ENCODE data around the gene ADH4. TPM values are rescaled to one million over a fixed set of nuclear protein-coding genes. Genes with fewer than 3 reads are reported as not detected.

Gene ADH4
- total and polyA plus RNA-seq, 10 of the 15 experiments (the other 5 are each of a cell fraction or from before 2014, with no cell fraction given), result not detected

DNA sequence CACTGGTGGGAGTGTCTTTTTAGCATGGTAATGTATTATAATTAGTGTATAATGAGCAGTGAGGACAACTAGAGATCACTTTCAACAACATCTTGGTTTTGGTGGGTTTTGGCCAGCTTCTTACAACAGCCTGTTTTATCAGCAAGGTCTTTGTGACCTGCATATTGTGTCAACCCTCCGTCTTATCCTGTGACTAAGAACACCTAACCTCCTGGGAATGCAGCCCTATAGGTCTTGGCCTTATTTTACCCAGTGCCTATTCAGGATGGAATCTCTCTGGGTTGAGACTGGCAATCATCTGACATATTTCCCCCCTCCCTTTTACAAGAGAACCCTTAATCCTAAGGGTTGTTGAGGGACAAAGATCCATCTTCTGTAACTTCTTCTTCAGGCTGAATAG lies 21.9 kb upstream of the ADH4 start (continued):
- no peak for TF ChIP-seq SUZ12 (IDR thresholded peaks at IDR 0.05; ENCODE audit: unreplicated experiment)
- TF ChIP-seq, protein P1, sequence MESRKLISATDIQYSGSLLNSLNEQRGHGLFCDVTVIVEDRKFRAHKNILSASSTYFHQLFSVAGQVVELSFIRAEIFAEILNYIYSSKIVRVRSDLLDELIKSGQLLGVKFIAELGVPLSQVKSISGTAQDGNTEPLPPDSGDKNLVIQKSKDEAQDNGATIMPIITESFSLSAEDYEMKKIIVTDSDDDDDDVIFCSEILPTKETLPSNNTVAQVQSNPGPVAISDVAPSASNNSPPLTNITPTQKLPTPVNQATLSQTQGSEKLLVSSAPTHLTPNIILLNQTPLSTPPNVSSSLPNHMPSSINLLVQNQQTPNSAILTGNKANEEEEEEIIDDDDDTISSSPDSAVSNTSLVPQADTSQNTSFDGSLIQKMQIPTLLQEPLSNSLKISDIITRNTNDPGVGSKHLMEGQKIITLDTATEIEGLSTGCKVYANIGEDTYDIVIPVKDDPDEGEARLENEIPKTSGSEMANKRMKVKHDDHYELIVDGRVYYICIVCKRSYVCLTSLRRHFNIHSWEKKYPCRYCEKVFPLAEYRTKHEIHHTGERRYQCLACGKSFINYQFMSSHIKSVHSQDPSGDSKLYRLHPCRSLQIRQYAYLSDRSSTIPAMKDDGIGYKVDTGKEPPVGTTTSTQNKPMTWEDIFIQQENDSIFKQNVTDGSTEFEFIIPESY (IDR thresholded peaks at IDR 0.05), result no peak
- no peak for TF ChIP-seq ZNF274 (IDR thresholded peaks at IDR 0.05; ENCODE audit: insufficient read depth, insufficient read length)
- no peak for TF ChIP-seq SUPT20H (IDR thresholded peaks at IDR 0.05; ENCODE audit: borderline replicate concordance, control insufficient read depth, low read depth, low read length)
- no peak for TF ChIP-seq PML (IDR thresholded peaks at IDR 0.05; ENCODE audit: low read length)
- TF ChIP-seq SMARCA5 (IDR thresholded peaks at IDR 0.05), result no peak
- TF ChIP-seq HDGF (IDR thresholded peaks at IDR 0.05), result no peak

DNA sequence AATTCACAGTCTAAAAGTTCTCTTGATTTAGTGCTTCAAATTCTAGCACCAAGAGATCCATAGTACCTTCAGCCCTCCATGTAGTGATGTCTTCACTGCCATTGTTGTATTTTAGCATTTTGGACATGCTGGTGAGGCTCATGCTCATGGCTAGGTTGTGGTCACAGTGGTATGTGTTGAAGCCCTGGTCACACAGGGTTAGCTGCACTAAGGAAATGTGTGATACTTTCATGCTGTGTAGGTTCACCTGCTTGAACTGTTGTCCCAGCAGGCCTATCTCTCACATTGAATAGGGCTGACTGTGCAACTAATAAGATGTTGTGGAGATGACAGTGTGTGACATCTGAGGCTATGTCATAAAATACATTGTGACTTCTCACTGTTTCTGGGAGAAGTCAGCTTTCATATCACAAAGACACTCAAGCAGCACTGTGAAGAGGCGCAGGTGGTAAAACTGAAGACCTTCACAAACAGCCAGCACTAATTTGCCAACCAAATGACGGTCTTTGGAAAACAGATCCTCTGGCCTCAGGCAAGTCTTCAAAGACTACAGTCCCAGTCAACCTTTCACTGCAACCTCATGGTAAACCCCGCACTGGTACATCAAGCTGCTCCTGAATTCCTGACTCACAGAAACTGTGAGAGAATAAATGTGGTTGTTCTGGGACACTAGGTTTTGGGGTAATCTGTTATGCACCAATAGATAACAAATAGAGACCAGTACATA lies 17.4 kb upstream of the ADH4 start:
- H2AFZ ChIP-seq (ENCODE audit: control insufficient read depth, low read depth, low read length), result no peak overlapping the region
- no peaks in the 10 kb centered on the region for H3K27me3 ChIP-seq (replicated peaks in 1 of 2; ENCODE audit: control insufficient read depth in 2 of 2, insufficient read depth in 2 of 2, low read length in 1 of 2)
- ChIA-PET CTCF (interaction anchor here (0.6 kb wide), 1 partner anchor 10 kb away, joined by 3 read pairs; no protein-coding TSS in a partner anchor), SMC1A (ENCODE audit: uncharacterized antibody, unreplicated experiment) (interaction anchor here (1.0 kb wide), 1 partner anchor 242 kb away, joined by 3 read pairs; no protein-coding TSS in a partner anchor), RAD21 (ENCODE audit: unreplicated experiment) (no interaction called here), POLR2A (no interaction called here)
- no peaks in the 10 kb centered on the region for H3K9me3 ChIP-seq (replicated peaks; ENCODE audit: control insufficient read depth, insufficient read depth, low read length)
- intact Hi-C loops (cut with micrococcal nuclease; ENCODE audit: unreplicated experiment), result no loop called here
- in situ Hi-C loops (cut with MboI), result no loop called here
- no peaks in the 10 kb centered on the region for H3K36me3 ChIP-seq (ENCODE audit: control insufficient read depth in 2 of 2, insufficient read depth in 2 of 2, low read length in 1 of 2)
- FAIRE-seq (no peak), DNase-seq (ENCODE audit: low read depth, low spot score) (no peak), ATAC-seq (no peak)
- no peaks in the 10 kb centered on the region for H4K20me1 ChIP-seq (ENCODE audit: control insufficient read depth, insufficient read depth)
- no peak overlapping the region for H3K9ac ChIP-seq (ENCODE audit: control insufficient read depth, insufficient read depth, low read length)
- no peak overlapping the region for H3K27ac ChIP-seq (ENCODE audit: control insufficient read depth, insufficient read depth)
- H3K4me3 ChIP-seq, result no peak overlapping the region
- 88% methylated on average over 3 of the region's 3 CpGs for WGBS (ENCODE audit: insufficient coverage, insufficient replicate concordance, low lambda C conversion rate, missing lambda C conversion rate)
- H3K4me1 ChIP-seq (ENCODE audit: control insufficient read depth, insufficient read depth, low read length), result no peaks in the 10 kb centered on the region
- H3K4me2 ChIP-seq (ENCODE audit: control insufficient read depth, insufficient read depth), result no peak overlapping the region
- BruUV-seq (replicated peaks), result no TSS peak
- no peaks in the 10 kb centered on the region for H3K79me2 ChIP-seq (ENCODE audit: control insufficient read depth, insufficient read depth, low read length)
- no peak for TF ChIP-seq EGR1 (IDR thresholded peaks at IDR 0.05; ENCODE audit: borderline replicate concordance in 1 of 2, low read depth in 2 of 2, low read length in 2 of 2)
- TF ChIP-seq, protein P2, sequence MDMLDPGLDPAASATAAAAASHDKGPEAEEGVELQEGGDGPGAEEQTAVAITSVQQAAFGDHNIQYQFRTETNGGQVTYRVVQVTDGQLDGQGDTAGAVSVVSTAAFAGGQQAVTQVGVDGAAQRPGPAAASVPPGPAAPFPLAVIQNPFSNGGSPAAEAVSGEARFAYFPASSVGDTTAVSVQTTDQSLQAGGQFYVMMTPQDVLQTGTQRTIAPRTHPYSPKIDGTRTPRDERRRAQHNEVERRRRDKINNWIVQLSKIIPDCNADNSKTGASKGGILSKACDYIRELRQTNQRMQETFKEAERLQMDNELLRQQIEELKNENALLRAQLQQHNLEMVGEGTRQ (IDR thresholded peaks at IDR 0.05; ENCODE audit: borderline replicate concordance, low read depth, low read length), result no peak
- TF ChIP-seq RUNX3 (IDR thresholded peaks at IDR 0.05; ENCODE audit: low read length), result no peak
- TF ChIP-seq CEBPB (IDR thresholded peaks at IDR 0.05; ENCODE audit: borderline replicate concordance in 1 of 2, low read depth in 2 of 2, low read length in 2 of 2), result no peak
- TF ChIP-seq IKZF1 (conservative IDR thresholded peaks at IDR 0.05), result no peak
- no peak for TF ChIP-seq SUZ12 (IDR thresholded peaks at IDR 0.05; ENCODE audit: unreplicated experiment)
- no peak for TF ChIP-seq STAT3 (IDR thresholded peaks at IDR 0.05; ENCODE audit: low read depth, low read length)
- TF ChIP-seq SMARCA5 (IDR thresholded peaks at IDR 0.05), result no peak
- TF ChIP-seq, protein P3, sequence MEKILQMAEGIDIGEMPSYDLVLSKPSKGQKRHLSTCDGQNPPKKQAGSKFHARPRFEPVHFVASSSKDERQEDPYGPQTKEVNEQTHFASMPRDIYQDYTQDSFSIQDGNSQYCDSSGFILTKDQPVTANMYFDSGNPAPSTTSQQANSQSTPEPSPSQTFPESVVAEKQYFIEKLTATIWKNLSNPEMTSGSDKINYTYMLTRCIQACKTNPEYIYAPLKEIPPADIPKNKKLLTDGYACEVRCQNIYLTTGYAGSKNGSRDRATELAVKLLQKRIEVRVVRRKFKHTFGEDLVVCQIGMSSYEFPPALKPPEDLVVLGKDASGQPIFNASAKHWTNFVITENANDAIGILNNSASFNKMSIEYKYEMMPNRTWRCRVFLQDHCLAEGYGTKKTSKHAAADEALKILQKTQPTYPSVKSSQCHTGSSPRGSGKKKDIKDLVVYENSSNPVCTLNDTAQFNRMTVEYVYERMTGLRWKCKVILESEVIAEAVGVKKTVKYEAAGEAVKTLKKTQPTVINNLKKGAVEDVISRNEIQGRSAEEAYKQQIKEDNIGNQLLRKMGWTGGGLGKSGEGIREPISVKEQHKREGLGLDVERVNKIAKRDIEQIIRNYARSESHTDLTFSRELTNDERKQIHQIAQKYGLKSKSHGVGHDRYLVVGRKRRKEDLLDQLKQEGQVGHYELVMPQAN (conservative IDR thresholded peaks at IDR 0.05), result no peak
- TF ChIP-seq BMI1 (IDR thresholded peaks at IDR 0.05; ENCODE audit: borderline replicate concordance), result no peak
- TF ChIP-seq SRF (IDR thresholded peaks at IDR 0.05; ENCODE audit: low read depth in 2 of 2, low read length in 2 of 2), result no peak
- TF ChIP-seq LARP7 (IDR thresholded peaks at IDR 0.05), result no peak
- TF ChIP-seq HDAC6 (IDR thresholded peaks at IDR 0.05; ENCODE audit: unreplicated experiment), result no peak
- TF ChIP-seq POLR2A (IDR thresholded peaks at IDR 0.05; ENCODE audit: low read depth, low read length), result no peak
